ENCODE measurements around the gene PPP2R3A.

PPP2R3A gene

GRCh38 chr3:136022529-136023263, 57.2 kb downstream of the PPP2R3A start:
- no peaks in the 10 kb centered on the region for H3K9me3 Mint-ChIP-seq
- no peaks in the 10 kb centered on the region for H3K36me3 Mint-ChIP-seq
- H3K4me3 Mint-ChIP-seq: no peak overlapping the region
- no peaks in the 10 kb centered on the region for H3K4me1 Mint-ChIP-seq
- CTCF ChIA-PET: interaction anchor here (1.1 kb wide), 1 partner anchor 13 kb away, joined by 3 read pairs; no protein-coding TSS in a partner anchor
- H3K27ac Mint-ChIP-seq: no peak overlapping the region
- peaks cover 18% of the 10 kb centered on the region for H3K27me3 Mint-ChIP-seq
- no peak for DNase-seq

- Mint-ChIP-seq H3K4me1 (no peaks in the 10 kb centered on the region), H3K9me3 (no peaks in the 10 kb centered on the region), H3K4me3 (no peak overlapping the region), H3K27ac (no peak overlapping the region), H3K27me3 (peaks cover 18% of the 10 kb centered on the region), H3K36me3 (no peaks in the 10 kb centered on the region)
- CTCF ChIA-PET: interaction anchor here (1.1 to 1.2 kb wide), 2 partner anchors 12 to 19 kb away, joined by 3 to 4 read pairs; no protein-coding TSS in a partner anchor
- DNase-seq: no peak
Measured at GRCh38 chr3:136023264-136023978, 57.9 kb downstream of the PPP2R3A start.

- CTCF ChIA-PET: interaction anchor here (1.3 kb wide), 1 partner anchor 14 kb away, joined by 3 read pairs; no protein-coding TSS in a partner anchor
- DNase-seq: no peak
- H3K27ac Mint-ChIP-seq: no peak overlapping the region
- no peaks in the 10 kb centered on the region for H3K9me3 Mint-ChIP-seq
- no peak overlapping the region for H3K4me3 Mint-ChIP-seq
- no peaks in the 10 kb centered on the region for H3K36me3 Mint-ChIP-seq
- H3K27me3 Mint-ChIP-seq: peaks cover 14% of the 10 kb centered on the region
- H3K4me1 Mint-ChIP-seq: no peaks in the 10 kb centered on the region
Measured at GRCh38 chr3:136036306-136036705, 70.8 kb downstream of the PPP2R3A start.

- H3K4me3 Mint-ChIP-seq: no peak overlapping the region
- no peak for DNase-seq
- no peaks in the 10 kb centered on the region for H3K36me3 Mint-ChIP-seq
- no peak overlapping the region for H3K27ac Mint-ChIP-seq
- no peaks in the 10 kb centered on the region for H3K9me3 Mint-ChIP-seq
- H3K4me1 Mint-ChIP-seq: no peaks in the 10 kb centered on the region
- CTCF ChIA-PET: no interaction called here
- H3K27me3 Mint-ChIP-seq: peaks cover 16% of the 10 kb centered on the region
Measured at GRCh38 chr3:136038668-136039067, 73.1 kb downstream of the PPP2R3A start.

- Mint-ChIP-seq H3K27ac (no peak overlapping the region), H3K27me3 (peaks cover 19% of the 10 kb centered on the region), H3K36me3 (no peaks in the 10 kb centered on the region), H3K4me3 (no peak overlapping the region), H3K9me3 (no peaks in the 10 kb centered on the region), H3K4me1 (no peaks in the 10 kb centered on the region)
- DNase-seq: no peak
- CTCF ChIA-PET: interaction anchor here (0.6 to 1.8 kb wide), 13 partner anchors 10 to 1632 kb away, joined by 3 to 8 read pairs (median 3); no protein-coding TSS in a partner anchor
Measured at GRCh38 chr3:136042608-136043221, 77.2 kb downstream of the PPP2R3A start.

- no peak for DNase-seq
- Mint-ChIP-seq H3K9me3 (no peaks in the 10 kb centered on the region), H3K27me3 (peaks cover 18% of the 10 kb centered on the region), H3K4me1 (no peaks in the 10 kb centered on the region), H3K27ac (no peak overlapping the region), H3K4me3 (no peak overlapping the region), H3K36me3 (no peaks in the 10 kb centered on the region)
- CTCF ChIA-PET: no interaction called here
Measured at GRCh38 chr3:136044980-136045745, 79.6 kb downstream of the PPP2R3A start.

GRCh38 chr3:136048068-136048467, 82.5 kb downstream of the PPP2R3A start:
- CTCF ChIA-PET: no interaction called here
- Mint-ChIP-seq H3K27me3 (peaks cover 20% of the 10 kb centered on the region), H3K36me3 (no peaks in the 10 kb centered on the region)

GRCh38 chr3:136050250-136050649, 84.7 kb downstream of the PPP2R3A start:
- H3K27me3 Mint-ChIP-seq: peaks cover 13% of the 10 kb centered on the region
- H3K4me1 Mint-ChIP-seq: no peaks in the 10 kb centered on the region
- no peak for DNase-seq
- H3K27ac Mint-ChIP-seq: no peak overlapping the region
- no peaks in the 10 kb centered on the region for H3K9me3 Mint-ChIP-seq
- H3K4me3 Mint-ChIP-seq: no peak overlapping the region
- CTCF ChIA-PET: no interaction called here
- no peaks in the 10 kb centered on the region for H3K36me3 Mint-ChIP-seq

More at GRCh38 chr3:136048068-136048467, 82.5 kb downstream of the PPP2R3A start:
- Mint-ChIP-seq H3K9me3 (no peaks in the 10 kb centered on the region), H3K4me1 (no peaks in the 10 kb centered on the region), H3K27ac (no peak overlapping the region), H3K4me3 (no peak overlapping the region)
- DNase-seq: no peak

GRCh38 chr3:136055491-136055890, 90.0 kb downstream of the PPP2R3A start:
- Mint-ChIP-seq H3K27me3 (peaks cover 7% of the 10 kb centered on the region), H3K4me1 (no peaks in the 10 kb centered on the region), H3K27ac (no peak overlapping the region), H3K4me3 (no peak overlapping the region), H3K9me3 (peaks cover 5% of the 10 kb centered on the region), H3K36me3 (no peaks in the 10 kb centered on the region)
- CTCF ChIA-PET: no interaction called here
- DNase-seq: no peak

GRCh38 chr3:136067211-136067610, 101.7 kb downstream of the PPP2R3A start:
- H3K36me3 Mint-ChIP-seq: no peaks in the 10 kb centered on the region
- no peaks in the 10 kb centered on the region for H3K9me3 Mint-ChIP-seq
- peaks cover 4% of the 10 kb centered on the region for H3K27me3 Mint-ChIP-seq
- H3K4me1 Mint-ChIP-seq: peaks cover 2% of the 10 kb centered on the region
- H3K27ac Mint-ChIP-seq: no peak overlapping the region
- H3K4me3 Mint-ChIP-seq: no peak overlapping the region
- DNase-seq: no peak
- CTCF ChIA-PET: interaction anchor here (1.0 kb wide), 1 partner anchor 948 kb away, joined by 3 read pairs; no protein-coding TSS in a partner anchor

- CTCF ChIA-PET: interaction anchor here (1.8 kb wide), 1 partner anchor 683 kb away, joined by 6 read pairs; the partner anchor contains the start of gene STAG1
- no peak for DNase-seq
- H3K4me1 Mint-ChIP-seq: peaks cover 2% of the 10 kb centered on the region
- H3K27ac Mint-ChIP-seq: no peak overlapping the region
- H3K27me3 Mint-ChIP-seq: peaks cover 4% of the 10 kb centered on the region
- no peaks in the 10 kb centered on the region for H3K36me3 Mint-ChIP-seq
- H3K4me3 Mint-ChIP-seq: no peak overlapping the region
- no peaks in the 10 kb centered on the region for H3K9me3 Mint-ChIP-seq
Measured at GRCh38 chr3:136068708-136069107, 103.2 kb downstream of the PPP2R3A start.

GRCh38 chr3:136069933-136070332, 104.4 kb downstream of the PPP2R3A start:
- no peak for DNase-seq
- CTCF ChIA-PET: interaction anchor here (1.8 to 3.5 kb wide), 2 partner anchors 682 to 944 kb away, joined by 6 to 16 read pairs; partner anchors contain the start of gene STAG1
- Mint-ChIP-seq H3K27me3 (peaks cover 4% of the 10 kb centered on the region), H3K36me3 (no peaks in the 10 kb centered on the region), H3K27ac (no peak overlapping the region), H3K9me3 (no peaks in the 10 kb centered on the region), H3K4me3 (no peak overlapping the region), H3K4me1 (peaks cover 2% of the 10 kb centered on the region)

GRCh38 chr3:136070334-136070733, 104.8 kb downstream of the PPP2R3A start:
- Mint-ChIP-seq H3K9me3 (no peaks in the 10 kb centered on the region), H3K27ac (no peak overlapping the region), H3K4me3 (no peak overlapping the region), H3K27me3 (peaks cover 4% of the 10 kb centered on the region), H3K36me3 (no peaks in the 10 kb centered on the region), H3K4me1 (peaks cover 2% of the 10 kb centered on the region)
- CTCF ChIA-PET: interaction anchor here (0.7 to 3.5 kb wide), 6 partner anchors 9 to 963 kb away, joined by 3 to 16 read pairs (median 6); partner anchors contain the start of gene STAG1
- no peak for DNase-seq
